Fibroblast of lung (primary cell): ENCODE results near the gene SFT2D3. TPM values are rescaled to one million over a fixed set of nuclear protein-coding genes. Genes with fewer than 3 reads are reported as not detected.

Experiments
- DNase-seq, 2 donors: peaks; one replicate each; pipeline versions ENCODE4 v3.0.0 to v3.0.0-alpha.2; 2010; ENCODE audit warnings: low read depth in 2 of 2
- H2AFZ ChIP-seq: 2 replicates; pipeline ENCODE4 v1.5.1; 2012; ENCODE audit warnings: low read length, control low read depth, inconsistent platforms
- H3K27ac ChIP-seq: 2 replicates; pipeline ENCODE4 v1.5.1; 2011; ENCODE audit warnings: low read length, control low read depth; ENCODE audit not compliant: insufficient read depth
- H3K27me3 ChIP-seq: 2 replicates; pipeline ENCODE4 v1.5.1; 2011; ENCODE audit warnings: mild to moderate bottlenecking, low read length; ENCODE audit not compliant: control insufficient read depth, insufficient read depth
- H3K36me3 ChIP-seq: 2 replicates; pipeline ENCODE4 v1.5.1; 2011; ENCODE audit warnings: low read length; ENCODE audit not compliant: control insufficient read depth, insufficient read depth
- H3K4me1 ChIP-seq: 2 replicates; pipeline ENCODE4 v1.5.1; 2011; ENCODE audit warnings: low read length; ENCODE audit not compliant: control insufficient read depth, insufficient read depth; ENCODE audit errors: extremely low read depth
- H3K4me2 ChIP-seq: 2 replicates; pipeline ENCODE4 v1.5.1; 2011; ENCODE audit warnings: low read length, control low read depth; ENCODE audit not compliant: insufficient read depth; ENCODE audit errors: extremely low read depth
- H3K4me3 ChIP-seq, 4 experiments: fragments of 200-600 bp in 1 of 4; sonication (generic) in 1 of 4; replicated peaks in 1 of 4; 2 replicates each; pipeline ENCODE4 v1.5.1; 2011 to 2016; ENCODE audit warnings: low read length in 4 of 4, low read depth in 3 of 4, mild to moderate bottlenecking in 3 of 4, control low read depth in 2 of 4, inconsistent platforms in 1 of 4, mixed read lengths in 1 of 4; ENCODE audit not compliant: insufficient read depth in 1 of 4; ENCODE audit errors: control extremely low read depth in 1 of 4
- H3K79me2 ChIP-seq: 2 replicates; pipeline ENCODE4 v1.5.1; 2012; ENCODE audit warnings: mild to moderate bottlenecking, low read length, inconsistent platforms; ENCODE audit not compliant: control insufficient read depth, insufficient read depth
- H3K9ac ChIP-seq: 2 replicates; pipeline ENCODE4 v1.5.1; 2011; ENCODE audit warnings: mild to moderate bottlenecking, low read length, control low read depth; ENCODE audit not compliant: insufficient read depth
- H3K9me3 ChIP-seq: 2 replicates; pipeline ENCODE4 v1.5.1; 2012; ENCODE audit warnings: low read depth, low read length; ENCODE audit not compliant: control insufficient read depth, insufficient read depth
- H4K20me1 ChIP-seq: 2 replicates; pipeline ENCODE4 v1.5.1; 2011; ENCODE audit warnings: low read length; ENCODE audit not compliant: control insufficient read depth, insufficient read depth; ENCODE audit errors: extremely low read depth
- EZH2 ChIP-seq: IDR thresholded peaks from 2 replicates; pipeline ENCODE4 v1.5.1; 2012; ENCODE audit warnings: low read length, control low read depth, mild to moderate bottlenecking; ENCODE audit errors: missing control alignments
- polyA plus RNA-seq, 2 donors: library from polyadenylated mRNA; depleted of rRNA in 1 of 2; stranded (reverse) in 1 of 2; unstranded in 1 of 2; fragments of >200 nt; gene quantifications; 2 replicates each; pipeline ENCODE4 v1.2.1, GENCODE V29; 2011 to 2012; ENCODE audit warnings: missing spikeins in 1 of 2
- total RNA-seq: library from RNA; depleted of rRNA; stranded (reverse); fragments of >200 nt; gene quantifications from 2 replicates; pipeline ENCODE4 v1.2.1, GENCODE V29; 2014
- TF ChIP-seq, protein P1 (sequence below), 2 donors: IDR thresholded peaks in 1 of 2; conservative IDR thresholded peaks in 1 of 2; 1 replicate in 1 of 2; 2 replicates in 1 of 2; pipeline ENCODE4 v1.5.1; 2011 to 2012; ENCODE audit warnings: low read length in 2 of 2, control low read depth in 1 of 2, inconsistent platforms in 1 of 2, low read depth in 1 of 2, mild to moderate bottlenecking in 1 of 2

The SFT2D3 gene
- total and polyA plus RNA-seq, 2 donors (not counting 1 experiment from before 2014, with no cell fraction given) = 4.1 to 5.5 TPM

DNA sequence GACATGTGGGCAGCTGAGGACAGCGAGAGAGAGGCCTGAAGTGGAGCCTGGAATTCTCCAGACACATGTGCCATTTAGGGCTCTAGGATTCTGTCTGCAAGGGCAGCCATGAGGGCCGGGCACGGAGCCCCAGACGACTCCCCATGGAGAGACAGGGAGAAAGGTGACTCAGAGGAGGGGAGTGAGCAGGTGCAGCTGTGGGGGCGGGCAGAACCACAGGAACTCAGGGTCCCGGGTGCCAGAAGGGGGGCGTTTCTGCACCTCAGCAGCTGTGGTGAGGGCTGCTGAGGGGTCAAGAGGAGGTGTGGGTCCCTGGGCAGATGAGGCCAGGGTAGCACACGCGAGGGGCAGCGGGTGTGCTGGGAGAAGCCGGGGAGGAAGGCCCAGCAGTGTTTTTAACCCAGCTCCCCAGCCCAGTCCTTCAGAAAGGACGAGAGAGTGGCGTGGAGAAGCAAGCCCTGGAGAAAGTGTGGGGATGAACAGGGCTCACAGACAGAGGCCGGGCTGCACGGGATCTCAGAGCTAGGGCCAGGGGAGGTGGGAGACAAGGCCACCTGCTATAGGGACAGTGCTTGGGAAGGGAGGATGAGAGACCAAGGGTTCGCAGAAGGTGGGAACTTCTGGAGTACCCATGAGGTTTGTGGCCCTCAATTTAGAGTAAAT is 47.7 kb upstream of the SFT2D3 start:
- TF ChIP-seq, protein P1, sequence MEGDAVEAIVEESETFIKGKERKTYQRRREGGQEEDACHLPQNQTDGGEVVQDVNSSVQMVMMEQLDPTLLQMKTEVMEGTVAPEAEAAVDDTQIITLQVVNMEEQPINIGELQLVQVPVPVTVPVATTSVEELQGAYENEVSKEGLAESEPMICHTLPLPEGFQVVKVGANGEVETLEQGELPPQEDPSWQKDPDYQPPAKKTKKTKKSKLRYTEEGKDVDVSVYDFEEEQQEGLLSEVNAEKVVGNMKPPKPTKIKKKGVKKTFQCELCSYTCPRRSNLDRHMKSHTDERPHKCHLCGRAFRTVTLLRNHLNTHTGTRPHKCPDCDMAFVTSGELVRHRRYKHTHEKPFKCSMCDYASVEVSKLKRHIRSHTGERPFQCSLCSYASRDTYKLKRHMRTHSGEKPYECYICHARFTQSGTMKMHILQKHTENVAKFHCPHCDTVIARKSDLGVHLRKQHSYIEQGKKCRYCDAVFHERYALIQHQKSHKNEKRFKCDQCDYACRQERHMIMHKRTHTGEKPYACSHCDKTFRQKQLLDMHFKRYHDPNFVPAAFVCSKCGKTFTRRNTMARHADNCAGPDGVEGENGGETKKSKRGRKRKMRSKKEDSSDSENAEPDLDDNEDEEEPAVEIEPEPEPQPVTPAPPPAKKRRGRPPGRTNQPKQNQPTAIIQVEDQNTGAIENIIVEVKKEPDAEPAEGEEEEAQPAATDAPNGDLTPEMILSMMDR (conservative IDR thresholded peaks at IDR 0.05 in 1 of 2, IDR thresholded peaks at IDR 0.05 in 1 of 2; ENCODE audit: low read depth in 1 of 2, low read length in 2 of 2) = no peak
- no peak for TF ChIP-seq EZH2
- H2AFZ ChIP-seq = no peak overlapping the region
- no peak overlapping the region for H3K9ac ChIP-seq
- H3K27ac ChIP-seq = no peak overlapping the region
- no peaks in the 10 kb centered on the region for H3K36me3 ChIP-seq
- DNase-seq = peak in 1 of 2 donors; percentile 26
- H3K4me1 ChIP-seq = peaks cover 2% of the 10 kb centered on the region
- H3K4me2 ChIP-seq = no peak overlapping the region
- no peak overlapping the region for H3K4me3 ChIP-seq
- no peaks in the 10 kb centered on the region for H3K27me3 ChIP-seq
- H3K79me2 ChIP-seq = no peaks in the 10 kb centered on the region
- H3K9me3 ChIP-seq = no peaks in the 10 kb centered on the region
- no peaks in the 10 kb centered on the region for H4K20me1 ChIP-seq

DNA sequence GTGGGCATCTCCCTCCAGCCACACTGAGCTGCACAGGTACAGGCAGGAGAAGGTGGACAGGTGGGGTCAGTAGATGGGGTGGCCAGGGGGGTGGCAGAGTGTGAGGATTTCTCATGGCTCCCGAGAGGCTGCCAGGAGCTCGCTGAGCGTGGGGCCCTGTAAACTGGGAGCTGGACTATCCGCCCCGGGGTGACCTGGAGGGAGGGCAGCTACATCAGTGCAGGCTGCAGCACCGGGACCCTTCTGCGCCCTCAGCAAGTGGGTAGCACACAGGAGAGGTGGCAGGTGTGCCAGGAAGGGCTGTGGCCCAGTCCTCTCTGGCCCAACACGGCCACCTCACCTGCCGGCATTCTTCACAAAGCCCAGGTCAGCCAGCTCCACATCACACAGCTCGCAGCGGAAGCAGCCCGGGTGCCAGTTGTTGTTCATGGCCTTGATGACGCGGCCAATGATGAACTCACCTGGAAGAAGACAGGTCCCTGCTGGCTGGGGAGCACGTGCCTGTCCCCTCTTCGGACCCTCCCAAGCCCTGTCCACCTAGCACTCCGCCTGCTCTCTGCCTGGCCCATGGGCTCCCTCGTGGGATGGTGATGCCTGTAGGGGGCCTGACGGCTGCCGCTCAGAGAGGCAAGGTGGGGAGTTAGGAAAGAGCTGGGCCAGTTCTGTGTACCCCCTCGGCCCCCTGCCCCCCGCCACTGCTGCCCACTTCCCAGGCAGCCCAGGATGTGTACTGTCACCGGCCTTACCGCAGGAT is 47.0 kb upstream of the SFT2D3 start:
- Histone ChIP-seq H3K4me2 (no peak overlapping the region), H2AFZ (no peak overlapping the region), H3K4me3 (no peak overlapping the region), H3K9ac (no peak overlapping the region), H3K9me3 (no peaks in the 10 kb centered on the region), H3K4me1 (peaks cover 2% of the 10 kb centered on the region), H3K27me3 (no peaks in the 10 kb centered on the region), H3K79me2 (no peaks in the 10 kb centered on the region), H4K20me1 (no peaks in the 10 kb centered on the region), H3K36me3 (no peaks in the 10 kb centered on the region), H3K27ac (no peak overlapping the region)
- TF ChIP-seq, protein P1 (conservative IDR thresholded peaks at IDR 0.05 in 1 of 2, IDR thresholded peaks at IDR 0.05 in 1 of 2; ENCODE audit: low read depth in 1 of 2, low read length in 2 of 2) = no peak
- no peak for TF ChIP-seq EZH2
- DNase-seq = no peak

DNA sequence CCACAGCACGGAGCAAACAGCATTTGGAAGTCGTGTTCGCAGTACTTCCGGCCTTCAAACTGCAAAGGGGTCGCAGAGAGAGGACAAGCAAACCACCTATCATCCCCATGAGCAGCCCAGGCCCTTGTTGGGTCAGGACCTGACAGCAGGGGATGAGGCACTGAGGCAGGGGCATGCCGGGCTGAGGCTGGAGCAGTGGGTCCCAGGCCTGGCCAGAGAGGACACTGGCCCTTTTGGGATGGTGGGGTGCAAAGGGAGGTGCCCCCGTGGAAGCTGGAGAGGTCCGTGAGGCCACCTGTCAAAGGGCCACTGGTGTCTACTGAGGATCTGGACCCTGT is 46.5 kb upstream of the SFT2D3 start:
- Histone ChIP-seq H3K4me3 (no peak overlapping the region), H3K9me3 (no peaks in the 10 kb centered on the region), H3K4me2 (no peak overlapping the region), H3K9ac (no peak overlapping the region), H2AFZ (no peak overlapping the region), H3K4me1 (no peaks in the 10 kb centered on the region), H3K36me3 (no peaks in the 10 kb centered on the region), H3K79me2 (no peaks in the 10 kb centered on the region), H4K20me1 (no peaks in the 10 kb centered on the region), H3K27ac (no peak overlapping the region), H3K27me3 (no peaks in the 10 kb centered on the region)
- no peak for TF ChIP-seq EZH2
- TF ChIP-seq, protein P1 (conservative IDR thresholded peaks at IDR 0.05 in 1 of 2, IDR thresholded peaks at IDR 0.05 in 1 of 2; ENCODE audit: low read depth in 1 of 2, low read length in 2 of 2) = no peak
- DNase-seq = no peak
